A549 (cell line): Measurements from ENCODE around the gene GRM7. TPM values are rescaled to one million over a fixed set of nuclear protein-coding genes. Genes with fewer than 3 reads are reported as not detected.

Source experiments
- ATAC-seq, 2 experiments: fragments of 200-7000 bp in 1 of 2; fragments of >200 bp in 1 of 2; cut with Nextera tagmentation in 1 of 2; cut with Tn5 transposase in 1 of 2; 3 replicates each; pipeline versions ENCODE4 v1.8.0 to v1.9.1; 2018 to 2020; ENCODE audit warnings: mild to moderate bottlenecking in 1 of 2, moderate library complexity in 1 of 2
- CTCF ChIA-PET: fragments of 300-600 bp; sonication (Branson Sonifier 250); formaldehyde crosslinking; extraction: SDS; loops from one replicate; lab custom pipeline; 2021; ENCODE audit warnings: antibody characterized with exemption, inconsistent platforms; lab: Yijun Ruan, JAX
- POLR2A ChIA-PET: fragments of 350-600 bp; formaldehyde crosslinking; extraction: SDS; loops from one replicate; lab custom pipeline; 2021; ENCODE audit warnings: antibody characterized with exemption, inconsistent platforms; lab: Yijun Ruan, JAX
- DNase-seq, 2 experiments: peaks; one replicate each; pipeline versions ENCODE4 v3.0.0 to v3.0.0-alpha.2; 2011 to 2016; ENCODE audit warnings: low read depth in 1 of 2, low spot score in 1 of 2
- FAIRE-seq: peaks from 2 replicates; lab custom pipeline; 2011; peaks lifted over from hg19 to GRCh38; lab: Jason Lieb, UNC
- H3K27ac ChIP-seq, 2 experiments: fragments of >200 bp; sonication (Bioruptor Twin); formaldehyde crosslinking; 3 replicates each; pipeline ENCODE4 v1.5.1; 2016 to 2017
- H3K4me1 ChIP-seq: fragments of >200 bp; sonication (Bioruptor Twin); formaldehyde crosslinking; 3 replicates; pipeline ENCODE4 v1.6.1; 2016
- H3K4me2 ChIP-seq: fragments of >200 bp; sonication (Bioruptor Twin); formaldehyde crosslinking; 3 replicates; pipeline ENCODE4 v1.6.1; 2016
- H3K4me3 ChIP-seq: fragments of >200 bp; sonication (Bioruptor Twin); formaldehyde crosslinking; 3 replicates; pipeline ENCODE4 v1.5.1; 2016
- H3K9me3 ChIP-seq: fragments of >200 bp; sonication (Bioruptor Twin); formaldehyde crosslinking; 3 replicates; pipeline ENCODE4 v1.6.1; 2016
- CHD2 ChIP-seq: fragments of 150-350 bp; IDR thresholded peaks from 2 replicates; pipeline ENCODE4 v1.6.1; 2014; ENCODE audit warnings: low read length; ENCODE audit not compliant: partially characterized antibody
- EP300 ChIP-seq, 2 experiments: fragments of >200 bp; sonication (Bioruptor Twin); formaldehyde crosslinking; IDR thresholded peaks; 2 replicates in 1 of 2; 3 replicates in 1 of 2; pipeline ENCODE4 v1.6.1; 2016 to 2017
- ESRRA ChIP-seq: fragments of 150-350 bp; IDR thresholded peaks from 2 replicates; pipeline ENCODE4 v1.6.1; 2014; ENCODE audit warnings: mild to moderate bottlenecking, low read length, borderline replicate concordance
- FOSB ChIP-seq: fragments of 250-450 bp; sonication (Bioruptor Pico); IDR thresholded peaks from 2 replicates; pipeline ENCODE4 v1.5.0; 2020; ENCODE audit warnings: mild to moderate bottlenecking, moderate library complexity
- FOSL2 ChIP-seq, 2 experiments: fragments of 450-650 bp in 1 of 2; fragments of >200 bp in 1 of 2; sonication (Bioruptor Twin) in 1 of 2; formaldehyde crosslinking; IDR thresholded peaks; 2 replicates each; pipeline versions ENCODE4 v1.5.0 to v1.6.1; 2016 to 2020; ENCODE audit warnings: mild to moderate bottlenecking in 1 of 2, moderate library complexity in 1 of 2
- FOXS1 ChIP-seq: fragments of 250-450 bp; sonication (Bioruptor Pico); IDR thresholded peaks from 2 replicates; pipeline ENCODE4 v1.5.0; 2020; ENCODE audit warnings: mild to moderate bottlenecking, moderate library complexity
- GATA3 ChIP-seq: IDR thresholded peaks from 2 replicates; pipeline ENCODE4 v1.6.1; 2012; ENCODE audit warnings: borderline replicate concordance
- HDAC2 ChIP-seq: fragments of 200-600 bp; sonication (generic); IDR thresholded peaks from 2 replicates; pipeline ENCODE4 v1.6.1; 2016
- HOXB13 ChIP-seq: fragments of 250-450 bp; sonication (Bioruptor Pico); IDR thresholded peaks from 2 replicates; pipeline ENCODE4 v1.5.0; 2020; ENCODE audit warnings: low read depth, mild to moderate bottlenecking, moderate library complexity
- JUNB ChIP-seq: fragments of >200 bp; sonication (Bioruptor Twin); formaldehyde crosslinking; IDR thresholded peaks from 2 replicates; pipeline ENCODE4 v1.6.1; 2016
- NPAS2 ChIP-seq: fragments of 250-450 bp; sonication (Bioruptor Pico); IDR thresholded peaks from 2 replicates; pipeline ENCODE4 v1.8.0; 2022; ENCODE audit warnings: mild to moderate bottlenecking, moderate library complexity, borderline replicate concordance
- NR3C1 ChIP-seq: fragments of >200 bp; sonication (Bioruptor Twin); formaldehyde crosslinking; IDR thresholded peaks from 3 replicates; pipeline ENCODE4 v1.6.1; 2017
- POLR2AphosphoS2 ChIP-seq: conservative IDR thresholded peaks from 2 replicates; pipeline ENCODE4 v1.6.1; 2012; ENCODE audit warnings: low read length, improper control_type of control experiment, inconsistent platforms
- RFX5 ChIP-seq: fragments of 450-650 bp; IDR thresholded peaks from 2 replicates; pipeline ENCODE4 v1.7.1; 2014; ENCODE audit warnings: antibody characterized with exemption, mild to moderate bottlenecking, moderate library complexity
- RNF2 ChIP-seq: fragments of 200-600 bp; sonication (generic); IDR thresholded peaks from 2 replicates; pipeline ENCODE4 v1.6.1; 2016; ENCODE audit warnings: low read depth, mild to moderate bottlenecking, antibody characterized with exemption, moderate library complexity, borderline replicate concordance
- TFCP2L1 ChIP-seq: fragments of 250-450 bp; sonication (Bioruptor Pico); IDR thresholded peaks from 2 replicates; pipeline ENCODE4 v1.5.0; 2021; ENCODE audit warnings: mild to moderate bottlenecking
- TP53 ChIP-seq: fragments of 250-450 bp; sonication (Bioruptor Pico); IDR thresholded peaks from 2 replicates; pipeline ENCODE4 v1.5.0; 2021; ENCODE audit warnings: mild to moderate bottlenecking, moderate library complexity
- WGBS: methylation state at CpG from one replicate; pipeline ENCODE4 v1.1.6; 2017; ENCODE audit errors: missing lambda C conversion rate; 5-methylcytosine and 5-hydroxymethylcytosine counted together
- polyA plus RNA-seq, 4 experiments: library from polyadenylated mRNA; depleted of rRNA in 3 of 4; stranded (reverse); fragments of >200 nt; fragmentation: RNase III in 1 of 4; extraction: RNeasy Plus Mini Kit Qiagen cat#74134 plus additional on column Dnase treatment in 1 of 4; gene quantifications; 2 replicates in 3 of 4; 3 replicates in 1 of 4; pipeline ENCODE4 v1.2.3, GENCODE V29; 2011 to 2017
- TF ChIP-seq, protein P1 (sequence below): fragments of 250-450 bp; sonication (Bioruptor Pico); IDR thresholded peaks from 2 replicates; pipeline ENCODE4 v1.5.0; 2021; ENCODE audit warnings: mild to moderate bottlenecking, moderate library complexity, borderline replicate concordance
- TF ChIP-seq, protein P2 (sequence below): IDR thresholded peaks from 2 replicates; pipeline ENCODE4 v1.6.1; 2012

GRM7 gene
- polyA plus RNA-seq, 2 of the 4 experiments (the other 2 are of a cell fraction): not detected

DNA sequence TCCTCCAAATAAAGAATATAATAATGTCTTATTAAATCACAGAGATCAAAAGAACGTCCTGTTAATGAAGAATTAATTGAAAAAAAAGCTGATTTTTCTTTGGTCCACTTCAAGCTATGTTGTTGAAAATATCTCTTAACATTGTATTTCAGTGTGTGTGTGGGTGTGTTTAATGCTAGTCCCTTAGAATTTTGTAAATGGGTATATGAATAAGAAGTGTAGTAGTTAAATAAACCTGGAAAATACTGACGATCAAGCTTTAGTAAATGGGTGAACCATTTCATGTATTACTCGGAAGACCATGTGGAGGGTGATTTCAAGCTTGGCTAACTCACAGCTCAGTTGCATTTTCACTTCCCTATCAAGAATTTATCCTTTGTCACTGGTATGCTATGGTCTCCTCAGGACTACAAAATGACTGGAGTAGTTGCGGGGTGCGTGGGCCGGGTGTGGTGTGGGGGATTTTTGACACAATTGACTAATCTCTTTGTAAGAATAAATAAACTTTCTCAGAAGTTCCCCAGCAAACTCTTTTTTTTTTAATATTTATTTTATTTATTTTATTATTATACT is 586.4 kb downstream of the GRM7 start:
- Histone ChIP-seq H3K4me1 (no peaks in the 10 kb centered on the region), H3K4me2 (no peak overlapping the region), H3K9me3 (no peaks in the 10 kb centered on the region)
- DNase-seq (no peak), FAIRE-seq (no peak)
- POLR2A ChIA-PET: no interaction called here
- TF ChIP-seq CHD2 (no peak), RFX5 (no peak), NPAS2 (CRISPR knock-in tag) (no peak), TFCP2L1 (CRISPR knock-in tag) (no peak), TP53 (CRISPR knock-in tag) (no peak)
- TF ChIP-seq, protein P1, sequence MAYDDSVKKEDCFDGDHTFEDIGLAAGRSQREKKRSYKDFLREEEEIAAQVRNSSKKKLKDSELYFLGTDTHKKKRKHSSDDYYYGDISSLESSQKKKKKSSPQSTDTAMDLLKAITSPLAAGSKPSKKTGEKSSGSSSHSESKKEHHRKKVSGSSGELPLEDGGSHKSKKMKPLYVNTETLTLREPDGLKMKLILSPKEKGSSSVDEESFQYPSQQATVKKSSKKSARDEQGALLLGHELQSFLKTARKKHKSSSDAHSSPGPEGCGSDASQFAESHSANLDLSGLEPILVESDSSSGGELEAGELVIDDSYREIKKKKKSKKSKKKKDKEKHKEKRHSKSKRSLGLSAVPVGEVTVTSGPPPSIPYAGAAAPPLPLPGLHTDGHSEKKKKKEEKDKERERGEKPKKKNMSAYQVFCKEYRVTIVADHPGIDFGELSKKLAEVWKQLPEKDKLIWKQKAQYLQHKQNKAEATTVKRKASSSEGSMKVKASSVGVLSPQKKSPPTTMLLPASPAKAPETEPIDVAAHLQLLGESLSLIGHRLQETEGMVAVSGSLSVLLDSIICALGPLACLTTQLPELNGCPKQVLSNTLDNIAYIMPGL (CRISPR knock-in tag): no peak
- TF ChIP-seq, all 56 proteins: peak for 0
- 51% methylated on average over 6 of the region's 6 CpGs for WGBS
- no peak overlapping the region for H3K27ac ChIP-seq
- ATAC-seq: no peak
- CTCF ChIA-PET: no interaction called here
- no peak overlapping the region for H3K4me3 ChIP-seq

DNA sequence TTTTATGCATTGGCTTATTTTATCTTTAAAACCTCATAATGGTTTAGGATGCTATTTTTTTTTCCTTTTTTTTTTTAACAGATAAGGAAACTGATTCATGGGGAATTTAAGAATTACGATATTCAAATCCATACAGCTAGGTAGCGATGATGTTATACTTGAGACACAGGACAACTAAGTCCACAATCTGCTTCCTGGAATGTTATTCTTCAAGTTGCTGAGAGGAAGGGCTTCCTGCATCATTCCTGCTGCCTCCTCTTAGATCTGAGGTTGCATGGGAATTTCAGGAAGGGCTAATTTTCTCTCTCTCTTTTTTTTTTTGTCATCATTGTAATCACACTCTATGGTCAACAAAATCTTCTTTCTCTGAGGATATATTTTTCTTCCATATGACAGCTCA is 595.5 kb downstream of the GRM7 start:
- H3K4me3 ChIP-seq: no peak overlapping the region
- H3K4me1 ChIP-seq: no peaks in the 10 kb centered on the region
- CTCF ChIA-PET: no interaction called here
- H3K27ac ChIP-seq: no peak overlapping the region
- ATAC-seq: no peak
- 30% methylated on average over 2 of the region's 2 CpGs for WGBS
- no peak for DNase-seq
- H3K4me2 ChIP-seq: no peak overlapping the region
- TF ChIP-seq EP300 (IDR thresholded peaks at IDR 0.05): no peak
- no peak for TF ChIP-seq HDAC2
- TF ChIP-seq POLR2AphosphoS2: no peak
- TF ChIP-seq NR3C1: no peak
- TF ChIP-seq NPAS2 (CRISPR knock-in tag): no peak
- TF ChIP-seq, all 56 proteins: peak for 0
- POLR2A ChIA-PET: no interaction called here
- H3K9me3 ChIP-seq: no peaks in the 10 kb centered on the region; the same call in 2 of the 3 replicates
- no peak for FAIRE-seq

DNA sequence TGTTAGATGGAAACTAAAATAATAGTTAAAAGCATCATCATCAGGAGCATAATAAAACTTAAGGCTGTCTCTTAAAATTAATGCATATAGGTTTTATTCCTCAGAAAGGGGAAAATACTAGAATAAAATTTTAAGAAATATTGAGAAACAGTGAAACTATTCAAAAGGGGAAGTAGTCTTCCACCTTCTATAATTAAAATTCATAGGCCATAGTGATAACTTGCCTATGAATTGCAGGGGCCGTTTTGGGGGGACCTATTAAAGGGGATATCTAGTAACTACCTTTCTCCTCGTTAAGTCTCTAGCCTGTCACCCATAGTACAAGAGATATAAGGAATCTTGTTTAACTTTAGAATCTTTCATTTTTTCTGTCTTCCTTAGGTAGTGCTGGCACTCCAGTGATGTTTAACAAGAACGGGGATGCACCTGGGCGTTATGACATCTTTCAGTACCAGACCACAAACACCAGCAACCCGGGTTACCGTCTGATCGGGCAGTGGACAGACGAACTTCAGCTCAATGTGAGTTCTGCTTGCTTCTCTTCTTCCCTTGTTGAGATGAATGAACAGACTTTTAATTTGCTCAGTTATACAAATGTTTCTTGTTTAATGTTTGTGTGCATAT is 600.4 kb downstream of the GRM7 start:
- DNase-seq (no peak), ATAC-seq (no peak), FAIRE-seq (no peak)
- H3K27ac ChIP-seq: no peak overlapping the region
- ChIA-PET POLR2A (no interaction called here), CTCF (no interaction called here)
- no peak overlapping the region for H3K4me3 ChIP-seq
- WGBS: 25% methylated on average over 8 of the region's 8 CpGs
- no peak overlapping the region for H3K4me2 ChIP-seq
- no peaks in the 10 kb centered on the region; the same call in 2 of the 3 replicates for H3K9me3 ChIP-seq
- TF ChIP-seq FOSB: no peak
- no peak for TF ChIP-seq FOXS1 (CRISPR knock-in tag)
- TF ChIP-seq, protein P2, sequence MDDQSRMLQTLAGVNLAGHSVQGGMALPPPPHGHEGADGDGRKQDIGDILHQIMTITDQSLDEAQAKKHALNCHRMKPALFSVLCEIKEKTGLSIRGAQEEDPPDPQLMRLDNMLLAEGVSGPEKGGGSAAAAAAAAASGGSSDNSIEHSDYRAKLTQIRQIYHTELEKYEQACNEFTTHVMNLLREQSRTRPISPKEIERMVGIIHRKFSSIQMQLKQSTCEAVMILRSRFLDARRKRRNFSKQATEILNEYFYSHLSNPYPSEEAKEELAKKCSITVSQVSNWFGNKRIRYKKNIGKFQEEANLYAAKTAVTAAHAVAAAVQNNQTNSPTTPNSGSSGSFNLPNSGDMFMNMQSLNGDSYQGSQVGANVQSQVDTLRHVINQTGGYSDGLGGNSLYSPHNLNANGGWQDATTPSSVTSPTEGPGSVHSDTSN: no peak
- no peak for TF ChIP-seq RNF2
- TF ChIP-seq HOXB13 (CRISPR knock-in tag): no peak
- TF ChIP-seq ESRRA: no peak
- TF ChIP-seq FOSL2 (IDR thresholded peaks at IDR 0.05): no peak
- TF ChIP-seq FOSL2 (CRISPR knock-in tag; IDR thresholded peaks at IDR 0.05): no peak
- TF ChIP-seq GATA3: no peak
- no peak for TF ChIP-seq JUNB
- H3K4me1 ChIP-seq: no peaks in the 10 kb centered on the region
